B cell (primary cell): ENCODE results near the gene OR52H1.

Experiments
- EZH2 ChIP-seq: IDR thresholded peaks from 2 replicates; pipeline ENCODE4 v1.6.1; 2012; ENCODE audit warnings: borderline replicate concordance, low read depth, mild to moderate bottlenecking, moderate library complexity, low read length; ENCODE audit not compliant: insufficient read depth, poor library complexity, severe bottlenecking
- TF ChIP-seq, protein P1 (sequence below): fragments of 200-600 bp; IDR thresholded peaks from one replicate; pipeline ENCODE4 v1.8.0; 2022; ENCODE audit warnings: antibody characterized with exemption, mild to moderate bottlenecking

DNA sequence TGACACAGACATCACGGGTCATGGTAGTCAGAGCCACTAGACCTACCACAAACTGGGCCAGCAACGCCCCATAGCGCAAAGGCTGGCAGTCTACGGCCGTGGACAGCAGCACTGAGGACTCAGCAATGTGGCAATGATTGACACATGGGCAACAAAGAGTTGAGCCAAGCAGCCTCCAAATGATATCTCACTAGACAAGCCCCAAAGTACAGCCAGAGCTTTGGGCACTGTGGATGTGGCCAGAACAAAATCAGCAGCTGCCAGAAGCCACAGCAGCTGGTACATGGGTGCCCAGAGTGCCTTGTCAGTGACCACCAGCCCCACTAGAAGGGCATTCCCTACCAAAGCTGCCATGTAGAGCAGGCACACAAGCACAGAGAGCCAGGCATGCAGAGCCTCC, 20.6 kb downstream of the OR52H1 start:
- TF ChIP-seq, protein P1, sequence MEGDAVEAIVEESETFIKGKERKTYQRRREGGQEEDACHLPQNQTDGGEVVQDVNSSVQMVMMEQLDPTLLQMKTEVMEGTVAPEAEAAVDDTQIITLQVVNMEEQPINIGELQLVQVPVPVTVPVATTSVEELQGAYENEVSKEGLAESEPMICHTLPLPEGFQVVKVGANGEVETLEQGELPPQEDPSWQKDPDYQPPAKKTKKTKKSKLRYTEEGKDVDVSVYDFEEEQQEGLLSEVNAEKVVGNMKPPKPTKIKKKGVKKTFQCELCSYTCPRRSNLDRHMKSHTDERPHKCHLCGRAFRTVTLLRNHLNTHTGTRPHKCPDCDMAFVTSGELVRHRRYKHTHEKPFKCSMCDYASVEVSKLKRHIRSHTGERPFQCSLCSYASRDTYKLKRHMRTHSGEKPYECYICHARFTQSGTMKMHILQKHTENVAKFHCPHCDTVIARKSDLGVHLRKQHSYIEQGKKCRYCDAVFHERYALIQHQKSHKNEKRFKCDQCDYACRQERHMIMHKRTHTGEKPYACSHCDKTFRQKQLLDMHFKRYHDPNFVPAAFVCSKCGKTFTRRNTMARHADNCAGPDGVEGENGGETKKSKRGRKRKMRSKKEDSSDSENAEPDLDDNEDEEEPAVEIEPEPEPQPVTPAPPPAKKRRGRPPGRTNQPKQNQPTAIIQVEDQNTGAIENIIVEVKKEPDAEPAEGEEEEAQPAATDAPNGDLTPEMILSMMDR: no peak
- no peak for TF ChIP-seq EZH2
